CD4-positive, alpha-beta T cell (primary cell): Measurements from ENCODE around the gene AOAH. TPM values are rescaled to one million over a fixed set of nuclear protein-coding genes. Genes with fewer than 3 reads are reported as not detected.

ENCODE experiments used
- ATAC-seq: fragments of 200-7000 bp; cut with Tn5 transposase; one replicate; pipeline ENCODE4 v1.10.0; 2022; ENCODE audit warnings: mild to moderate bottlenecking; ENCODE audit not compliant: poor library complexity
- CTCF ChIA-PET: fragments of 350-600 bp; sonication (Branson Sonifier 250); formaldehyde crosslinking; loops from one replicate; lab custom pipeline; 2021; ENCODE audit warnings: antibody characterized with exemption, inconsistent platforms; lab: Charles Lee
- POLR2A ChIA-PET: fragments of 350-600 bp; sonication (Branson Sonifier 250); formaldehyde crosslinking; loops from one replicate; lab custom pipeline; 2021; ENCODE audit warnings: antibody characterized with exemption, inconsistent platforms; lab: Charles Lee
- DNase-seq, 14 experiments: peaks; one replicate each; pipeline ENCODE4 v3.0.0-alpha.2; 2013 to 2020; ENCODE audit warnings: mixed read lengths in 2 of 14
- H3K27ac ChIP-seq, 2 donors: one replicate each; pipeline versions ENCODE4 v1.5.1 to v1.7.0; 2013; ENCODE audit warnings: low read length in 2 of 2, low read depth in 1 of 2, mild to moderate bottlenecking in 1 of 2
- H3K27me3 ChIP-seq, 2 experiments: 1 replicate in 1 of 2; 2 replicates in 1 of 2; pipeline versions ENCODE4 v1.6.1 to v1.7.0; 2013; ENCODE audit warnings: low read length in 2 of 2, control low read depth in 1 of 2, mild to moderate bottlenecking in 1 of 2, moderate library complexity in 1 of 2; ENCODE audit not compliant: insufficient read depth in 2 of 2, control insufficient read depth in 1 of 2
- H3K36me3 ChIP-seq: one replicate; pipeline ENCODE4 v1.6.1; 2013; ENCODE audit warnings: low read length, control low read depth; ENCODE audit not compliant: insufficient read depth
- H3K4me1 ChIP-seq: one replicate; pipeline ENCODE4 v1.6.1; 2013; ENCODE audit warnings: low read length, control low read depth; ENCODE audit not compliant: insufficient read depth
- H3K4me3 ChIP-seq: one replicate; pipeline ENCODE4 v1.5.1; 2013; ENCODE audit warnings: mild to moderate bottlenecking, low read length, moderate library complexity
- H3K9me3 ChIP-seq, 2 experiments: 1 replicate in 1 of 2; 2 replicates in 1 of 2; pipeline versions ENCODE4 v1.6.1 to v1.7.0; 2013; ENCODE audit warnings: low read length in 2 of 2, mild to moderate bottlenecking in 2 of 2, control low read depth in 1 of 2, moderate library complexity in 1 of 2; ENCODE audit not compliant: control insufficient read depth in 1 of 2, insufficient read depth in 1 of 2
- H3K27ac Mint-ChIP-seq: one replicate; pipeline ENCODE4 v1.8.0; 2020; ENCODE audit warnings: mixed read lengths
- H3K27me3 Mint-ChIP-seq: one replicate; pipeline ENCODE4 v1.8.0; 2021; ENCODE audit warnings: mixed read lengths
- H3K36me3 Mint-ChIP-seq: one replicate; pipeline ENCODE4 v1.8.0; 2021; ENCODE audit warnings: low read depth, mixed read lengths
- H3K4me1 Mint-ChIP-seq: one replicate; pipeline ENCODE4 v1.8.0; 2021; ENCODE audit warnings: low read depth, mixed read lengths
- H3K4me3 Mint-ChIP-seq: one replicate; pipeline ENCODE4 v1.8.0; 2020; ENCODE audit warnings: mild to moderate bottlenecking, mixed read lengths
- H3K9me3 Mint-ChIP-seq: one replicate; pipeline ENCODE4 v1.8.0; 2020; ENCODE audit warnings: mixed read lengths
- CTCF ChIP-seq: fragments of 200-600 bp; IDR thresholded peaks from one replicate; pipeline ENCODE4 v1.8.0; 2022; ENCODE audit warnings: antibody characterized with exemption, mild to moderate bottlenecking
- intact Hi-C, 2 experiments: fragments of 100-400 bp; cut with DNase I in 1 of 2; cut with micrococcal nuclease in 1 of 2; formaldehyde crosslinking; loops; one replicate each; pipeline versions ENCODE4 v1.15.1 to v1.9.0; 2023 to 2025; cut with DNase I, micrococcal nuclease
- total RNA-seq, 174 experiments: library from RNA in 2 of 174; stranded (reverse) in 2 of 174; gene quantifications; one replicate each; pipeline ENCODE4 v1.2.3 and lab custom pipeline; 2021 to 2026

Gene AOAH
- total RNA-seq, 2 experiments from 2014 or later, result 27.5 to 30.3 TPM

GRCh38 chr7:36728143-36728542, 3.8 kb upstream of the AOAH start:
- Histone ChIP-seq H3K9me3 (peaks cover 0 to 3% of the 10 kb centered on the region in 2 experiments), H3K36me3 (no peaks in the 10 kb centered on the region), H3K27ac (no peak overlapping the region), H3K4me1 (peaks cover 37% of the 10 kb centered on the region), H3K27me3 (no peaks in the 10 kb centered on the region), H3K4me3 (no peak overlapping the region)
- TF ChIP-seq CTCF, result no peak
- Mint-ChIP-seq H3K9me3 (no peaks in the 10 kb centered on the region), H3K36me3 (peaks cover 4% of the 10 kb centered on the region), H3K27me3 (no peaks in the 10 kb centered on the region), H3K4me1 (peaks cover 61% of the 10 kb centered on the region), H3K4me3 (no peak overlapping the region), H3K27ac (peak overlapping the region; percentile 21)
- intact Hi-C loops, result loop anchor here in 1 of 2 experiments (10.0 kb wide), 1 partner anchor 147 kb away; no protein-coding TSS in a partner anchor
- POLR2A ChIA-PET, result interaction anchor here (2.7 kb wide), 1 partner anchor 50 kb away, joined by 13 read pairs; no protein-coding TSS in a partner anchor
- CTCF ChIA-PET, result no interaction called here
- ATAC-seq (no peak), DNase-seq (no peak)

GRCh38 chr7:36726806-36727503, 2.7 kb upstream of the AOAH start:
- intact Hi-C loops, result loop anchor here in 1 of 2 experiments (10.0 kb wide), 1 partner anchor 148 kb away; no protein-coding TSS in a partner anchor
- Histone ChIP-seq H3K27ac (no peak overlapping the region), H3K27me3 (no peaks in the 10 kb centered on the region), H3K36me3 (no peaks in the 10 kb centered on the region), H3K4me1 (peaks cover 41% of the 10 kb centered on the region), H3K9me3 (peaks cover 0 to 3% of the 10 kb centered on the region in 2 experiments), H3K4me3 (no peak overlapping the region)
- DNase-seq (peak in 2 of 14 experiments; percentile 32 to 38), ATAC-seq (no peak)
- Mint-ChIP-seq H3K27ac (peak overlapping the region; percentile 94), H3K4me1 (peaks cover 69% of the 10 kb centered on the region), H3K4me3 (peak overlapping the region; percentile 36), H3K36me3 (peaks cover 6% of the 10 kb centered on the region), H3K9me3 (no peaks in the 10 kb centered on the region), H3K27me3 (no peaks in the 10 kb centered on the region)
- ChIA-PET POLR2A (interaction anchor here (0.7 to 8.4 kb wide), 4 partner anchors 8 to 685 kb away, joined by 3 to 59 read pairs (median 12); no protein-coding TSS in a partner anchor), CTCF (interaction anchor here (0.7 to 1.2 kb wide), 2 partner anchors 56 to 486 kb away, joined by 4 read pairs; no protein-coding TSS in a partner anchor)
- TF ChIP-seq CTCF, result no peak

GRCh38 chr7:36726311-36726710, 2.0 kb upstream of the AOAH start:
- Mint-ChIP-seq H3K36me3 (peaks cover 6% of the 10 kb centered on the region), H3K27ac (peak overlapping the region; percentile 94), H3K27me3 (no peaks in the 10 kb centered on the region), H3K4me1 (peaks cover 76% of the 10 kb centered on the region), H3K9me3 (no peaks in the 10 kb centered on the region), H3K4me3 (peak overlapping the region; percentile 45)
- Histone ChIP-seq H3K27me3 (no peaks in the 10 kb centered on the region), H3K36me3 (no peaks in the 10 kb centered on the region), H3K4me3 (no peak overlapping the region), H3K9me3 (peaks cover 0 to 3% of the 10 kb centered on the region in 2 experiments), H3K4me1 (peaks cover 48% of the 10 kb centered on the region), H3K27ac (peak overlapping the region; percentile 44 to 51)
- ATAC-seq, result no peak
- no peak for TF ChIP-seq CTCF
- ChIA-PET POLR2A (interaction anchor here (0.5 to 8.4 kb wide), 4 partner anchors 9 to 450 kb away, joined by 3 to 59 read pairs (median 12); no protein-coding TSS in a partner anchor), CTCF (interaction anchor here (1.2 kb wide), 1 partner anchor 55 kb away, joined by 4 read pairs; no protein-coding TSS in a partner anchor)
- DNase-seq, result no peak
- intact Hi-C loops, result loop anchor here in 1 of 2 experiments (10.0 kb wide), 1 partner anchor 148 kb away; no protein-coding TSS in a partner anchor
